Spleen (tissue), 11 donors: Measurements from ENCODE around the gene SEZ6L2. TPM values are rescaled to one million over a fixed set of nuclear protein-coding genes. Genes with fewer than 3 reads are reported as not detected.
A peak's percentile ranks its signal among the peaks of the same experiment; 100 is the strongest.

Experiments used
- DNase-seq: peaks from one replicate; pipeline ENCODE4 v3.0.0-alpha.2; 2020
- H3K27ac ChIP-seq, 8 donors: fragments of 200-600 bp; sonication (generic) in 7 of 8; 1 replicate in 4 of 8; 2 replicates in 4 of 8; pipeline versions ENCODE4 v1.5.0 to v1.8.0; 2016 to 2021; ENCODE audit warnings: inconsistent platforms in 4 of 8, mild to moderate bottlenecking in 4 of 8, moderate library complexity in 1 of 8
- H3K27me3 ChIP-seq, 7 donors: fragments of 200-600 bp; sonication (generic) in 6 of 7; replicated peaks in 1 of 7; 1 replicate in 4 of 7; 2 replicates in 3 of 7; pipeline versions ENCODE4 v1.5.0 to v1.8.0; 2016 to 2021; ENCODE audit warnings: inconsistent platforms in 3 of 7, mild to moderate bottlenecking in 1 of 7
- H3K36me3 ChIP-seq, 6 donors: fragments of 200-600 bp; sonication (generic) in 5 of 6; 1 replicate in 4 of 6; 2 replicates in 2 of 6; pipeline versions ENCODE4 v1.5.0 to v1.8.0; 2016 to 2021; ENCODE audit warnings: inconsistent platforms in 2 of 6
- H3K4me1 ChIP-seq, 6 donors: fragments of 200-600 bp; sonication (generic) in 5 of 6; 1 replicate in 3 of 6; 2 replicates in 3 of 6; pipeline versions ENCODE4 v1.5.0 to v1.8.0; 2016 to 2021; ENCODE audit warnings: inconsistent platforms in 3 of 6
- H3K4me3 ChIP-seq, 8 donors: fragments of 200-600 bp; sonication (generic) in 7 of 8; 1 replicate in 4 of 8; 2 replicates in 4 of 8; pipeline versions ENCODE4 v1.5.0 to v1.8.0; 2016 to 2021; ENCODE audit warnings: inconsistent platforms in 4 of 8, mild to moderate bottlenecking in 4 of 8, moderate library complexity in 2 of 8
- H3K9me3 ChIP-seq, 8 donors: fragments of 200-600 bp; sonication (generic) in 7 of 8; 1 replicate in 4 of 8; 2 replicates in 4 of 8; pipeline versions ENCODE4 v1.5.0 to v1.8.0; 2016 to 2021; ENCODE audit warnings: inconsistent platforms in 4 of 8
- POLR2A ChIP-seq, 3 donors: fragments of 450-650 bp; IDR thresholded peaks; one replicate each; pipeline ENCODE4 v1.5.1; 2017; ENCODE audit warnings: antibody characterized with exemption in 3 of 3, mild to moderate bottlenecking in 1 of 3
- POLR2AphosphoS5 ChIP-seq, 3 donors: sonication (generic); formaldehyde crosslinking; IDR thresholded peaks; one replicate each; pipeline ENCODE4 v1.5.1; 2017; ENCODE audit warnings: antibody characterized with exemption in 3 of 3
- WGBS, 5 donors: extraction: QIAGEN DNeasy Blood & Tissue Kit in 3 of 5; methylation state at CpG; one replicate each; pipeline versions ENCODE4 v1.1.5 to v1.1.7; 2013 to 2018; 5-methylcytosine and 5-hydroxymethylcytosine counted together
- intact Hi-C: fragments of 100-400 bp; cut with DNase I; formaldehyde crosslinking; loops from one replicate; pipeline ENCODE4 v1.15.0; 2023; ENCODE audit warnings: low total_unique reads
- polyA plus RNA-seq, 3 donors: library from polyadenylated mRNA; stranded (reverse); fragments of 200-250 nt; gene quantifications; one replicate each; pipeline ENCODE4 v1.2.1, GENCODE V29; 2013
- total RNA-seq, 7 donors: library from RNA; depleted of rRNA in 3 of 7; stranded (reverse); fragments of >200 nt in 3 of 7; fragmentation: NEBNext Ultra II Directional in 4 of 7; extraction: Animal tissue kit (Norgen Biotek cat#: 25700) in 4 of 7; gene quantifications; one replicate each; pipeline versions ENCODE4 v1.1.0 to v1.2.1, GENCODE V29; 2016 to 2021
- TF ChIP-seq, protein P1 (sequence below), 11 experiments: fragments of 200-600 bp in 7 of 11; fragments of 450-650 bp in 4 of 11; sonication (generic) in 4 of 11; IDR thresholded peaks in 8 of 11; conservative IDR thresholded peaks in 3 of 11; 1 replicate in 7 of 11; 2 replicates in 4 of 11; pipeline versions ENCODE4 v1.4.0 to v1.8.0; 2016 to 2021; ENCODE audit warnings: antibody characterized with exemption in 11 of 11, inconsistent platforms in 4 of 11, mild to moderate bottlenecking in 1 of 11
- donor health status: healthy with polysubstance abuse.
- donor health status: DM: no; HTN: no; CAD: no; lungs with moderate emphysema.
- donor health status: DM: no; HTN: no; CAD: no.
- donor health status: Bipolar disorder and iron deficiency.
- donor health status: healthy.
- donor health status: DM: no; HTN: no; CAD: no.
- donor health status: DM: yes; HTN: yes; CAD: no.

Gene SEZ6L2
- total and polyA plus RNA-seq, 10 donors, result 0.35 to 4.1 (median 2.1) TPM

DNA sequence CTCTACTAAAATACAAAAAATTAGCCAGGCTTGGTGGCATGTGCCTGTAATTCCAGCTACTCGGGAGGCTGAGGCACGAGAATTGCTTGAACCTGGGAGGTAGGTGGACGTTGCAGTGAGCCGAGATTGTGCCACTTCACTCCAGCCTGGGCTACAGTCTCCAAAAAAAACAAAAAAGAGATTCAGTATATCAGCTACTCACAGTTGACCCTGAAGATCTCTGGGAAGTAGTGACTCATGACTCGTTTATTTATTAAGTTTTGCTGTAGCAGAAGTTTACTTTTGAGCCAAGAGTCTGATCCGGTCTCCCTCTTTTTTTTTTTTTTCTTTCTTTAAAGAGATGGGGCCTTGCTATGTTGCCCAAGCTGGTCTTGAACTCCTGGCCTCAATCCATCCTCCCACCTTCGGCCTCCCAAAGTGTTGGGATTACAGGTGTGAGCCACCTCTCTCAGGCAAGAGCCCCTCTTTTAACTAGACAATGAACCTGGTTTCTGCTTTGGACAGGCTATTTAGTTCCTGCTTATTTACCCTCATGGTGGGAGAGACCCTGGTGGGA lies 74.7 kb downstream of the SEZ6L2 start:
- 56 to 76% (median 71%) methylated on average over 7 of the region's 7 CpGs for WGBS, 5 donors
- no peak for DNase-seq
- H3K4me3 ChIP-seq, result no peak overlapping the region
- H3K27me3 ChIP-seq, result no peaks in the 10 kb centered on the region
- peaks cover 0 to 39% (median 2%) of the 10 kb centered on the region in 6 donors for H3K36me3 ChIP-seq
- peak overlapping the region in 6 of 8 donors; percentile 55 to 68 (median 64) for H3K27ac ChIP-seq
- no peaks in the 10 kb centered on the region for H3K9me3 ChIP-seq
- TF ChIP-seq, protein P1, sequence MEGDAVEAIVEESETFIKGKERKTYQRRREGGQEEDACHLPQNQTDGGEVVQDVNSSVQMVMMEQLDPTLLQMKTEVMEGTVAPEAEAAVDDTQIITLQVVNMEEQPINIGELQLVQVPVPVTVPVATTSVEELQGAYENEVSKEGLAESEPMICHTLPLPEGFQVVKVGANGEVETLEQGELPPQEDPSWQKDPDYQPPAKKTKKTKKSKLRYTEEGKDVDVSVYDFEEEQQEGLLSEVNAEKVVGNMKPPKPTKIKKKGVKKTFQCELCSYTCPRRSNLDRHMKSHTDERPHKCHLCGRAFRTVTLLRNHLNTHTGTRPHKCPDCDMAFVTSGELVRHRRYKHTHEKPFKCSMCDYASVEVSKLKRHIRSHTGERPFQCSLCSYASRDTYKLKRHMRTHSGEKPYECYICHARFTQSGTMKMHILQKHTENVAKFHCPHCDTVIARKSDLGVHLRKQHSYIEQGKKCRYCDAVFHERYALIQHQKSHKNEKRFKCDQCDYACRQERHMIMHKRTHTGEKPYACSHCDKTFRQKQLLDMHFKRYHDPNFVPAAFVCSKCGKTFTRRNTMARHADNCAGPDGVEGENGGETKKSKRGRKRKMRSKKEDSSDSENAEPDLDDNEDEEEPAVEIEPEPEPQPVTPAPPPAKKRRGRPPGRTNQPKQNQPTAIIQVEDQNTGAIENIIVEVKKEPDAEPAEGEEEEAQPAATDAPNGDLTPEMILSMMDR (IDR thresholded peaks at IDR 0.05 in 8 of 11, conservative IDR thresholded peaks at IDR 0.05 in 3 of 11), result no peak
- TF ChIP-seq POLR2A (IDR thresholded peaks at IDR 0.05), result no peak
- no peak for TF ChIP-seq POLR2AphosphoS5 (IDR thresholded peaks at IDR 0.05)
- H3K4me1 ChIP-seq, result peaks cover 59 to 100% (median 77%) of the 10 kb centered on the region in 6 donors
- intact Hi-C loops, result no loop called here

DNA sequence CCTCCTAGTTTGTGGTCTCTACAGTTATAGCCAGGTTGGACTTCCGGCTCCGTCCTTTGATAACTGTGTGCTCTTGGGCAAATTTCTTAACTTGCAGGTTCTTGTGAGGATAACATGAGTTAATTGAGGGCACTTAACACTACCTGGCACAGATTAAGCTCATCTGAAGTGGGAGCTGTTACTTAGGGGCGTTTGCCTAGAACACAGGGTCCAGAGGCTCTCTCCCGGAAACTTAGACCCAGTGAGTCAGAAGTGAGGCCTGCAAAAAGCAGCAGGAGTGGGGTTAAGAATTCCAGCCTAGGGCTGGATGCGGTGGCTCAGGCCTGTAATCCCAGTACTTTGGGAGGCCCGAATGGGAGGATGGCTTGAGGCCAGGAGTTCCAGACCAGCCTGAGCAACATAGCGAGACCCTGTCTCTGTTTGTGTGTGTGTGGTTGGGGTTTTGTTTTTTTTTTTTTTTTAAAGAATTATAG lies 77.7 kb downstream of the SEZ6L2 start:
- intact Hi-C loops, result no loop called here
- WGBS, 5 donors, result 35 to 66% (median 55%) methylated on average over 7 of the region's 7 CpGs

More for the DNA sequence above, 77.7 kb downstream of the SEZ6L2 start:
- peaks cover 0 to 45% (median 13%) of the 10 kb centered on the region in 6 donors for H3K36me3 ChIP-seq
- no peaks in the 10 kb centered on the region for H3K27me3 ChIP-seq
- peaks cover 57 to 100% (median 92%) of the 10 kb centered on the region in 6 donors for H3K4me1 ChIP-seq
- no peak for DNase-seq
- no peak for TF ChIP-seq POLR2AphosphoS5 (IDR thresholded peaks at IDR 0.05)
- TF ChIP-seq, protein P1 (IDR thresholded peaks at IDR 0.05 in 8 of 11, conservative IDR thresholded peaks at IDR 0.05 in 3 of 11), result no peak
- no peak for TF ChIP-seq POLR2A (IDR thresholded peaks at IDR 0.05)
- no peaks in the 10 kb centered on the region for H3K9me3 ChIP-seq
- H3K4me3 ChIP-seq, result peak overlapping the region; percentile 53 to 93 (median 86)
- H3K27ac ChIP-seq, result peak overlapping the region; percentile 86 to 95 (median 90)

Other genes with a start within 250 kb of the SEZ6L2 start
- 10 to 100 TPM; 21.6 to 46.4 (median 28.7) TPM for gene SPN, start 236.3 kb downstream of the SEZ6L2 start, total RNA-seq
- 1 to 10 TPM; 3.9 to 9.1 (median 7.3) TPM for gene SPN, start 236.3 kb downstream of the SEZ6L2 start, polyA plus RNA-seq
- gene QPRT, start 220.4 kb downstream of the SEZ6L2 start, total RNA-seq, result 10 to 100 TPM in 6 of 7 donors, 1 to 10 TPM in 1; 8.8 to 37.2 (median 21.7) TPM
- gene QPRT, start 220.4 kb downstream of the SEZ6L2 start, polyA plus RNA-seq, result 1 to 10 TPM; 3.3 to 8.0 (median 7.5) TPM
- gene C16orf54, start 153.6 kb downstream of the SEZ6L2 start, total RNA-seq, result 10 to 100 TPM; 34.5 to 46.0 (median 40.5) TPM
- gene C16orf54, start 153.6 kb downstream of the SEZ6L2 start, polyA plus RNA-seq, result 10 to 100 TPM; 15.6 to 21.0 (median 16.6) TPM
- not detected for gene ZG16, start 121.3 kb downstream of the SEZ6L2 start, total RNA-seq
- under 1 TPM in 2 of 3 donors, not detected in 1; 0.06 to 0.07 TPM for gene ZG16, start 121.3 kb downstream of the SEZ6L2 start, polyA plus RNA-seq
- gene KIF22, start 108.8 kb downstream of the SEZ6L2 start, total RNA-seq, result 10 to 100 TPM; 26.6 to 45.1 (median 36.2) TPM
- 10 to 100 TPM; 47.4 to 59.2 (median 56.4) TPM for gene KIF22, start 108.8 kb downstream of the SEZ6L2 start, polyA plus RNA-seq
- 100 to 1,000 TPM in 4 of 7 donors, 10 to 100 TPM in 3; 82.7 to 157 (median 125) TPM for gene MAZ, start 93.0 kb downstream of the SEZ6L2 start, total RNA-seq
- 100 to 1,000 TPM in 2 of 3 donors, 10 to 100 TPM in 1; 92.2 to 145 (median 100) TPM for gene MAZ, start 93.0 kb downstream of the SEZ6L2 start, polyA plus RNA-seq
- gene PRRT2, start 87.4 kb downstream of the SEZ6L2 start, total RNA-seq, result 1 to 10 TPM in 2 of 7 donors, under 1 TPM in 3, not detected in 2; 0.29 to 2.1 (median 0.77) TPM
- under 1 TPM; 0.15 to 0.67 (median 0.22) TPM for gene PRRT2, start 87.4 kb downstream of the SEZ6L2 start, polyA plus RNA-seq
- 10 to 100 TPM; 17.3 to 43.9 (median 23.6) TPM for gene PAGR1, start 83.4 kb downstream of the SEZ6L2 start, total RNA-seq
- 10 to 100 TPM; 28.8 to 46.4 (median 37.9) TPM for gene PAGR1, start 83.4 kb downstream of the SEZ6L2 start, polyA plus RNA-seq
- gene MVP, start 79.1 kb downstream of the SEZ6L2 start, total RNA-seq, result 100 to 1,000 TPM; 103 to 200 (median 160) TPM
- 100 to 1,000 TPM in 1 of 3 donors, 10 to 100 TPM in 2; 72.3 to 153 (median 90.9) TPM for gene MVP, start 79.1 kb downstream of the SEZ6L2 start, polyA plus RNA-seq
- 10 to 100 TPM; 50.2 to 81.2 (median 68.9) TPM for gene CDIPT, start 36.3 kb downstream of the SEZ6L2 start, total RNA-seq
- 10 to 100 TPM; 43.7 to 67.1 (median 53.1) TPM for gene CDIPT, start 36.3 kb downstream of the SEZ6L2 start, polyA plus RNA-seq
- gene ASPHD1, start 938 bp upstream of the SEZ6L2 start, total RNA-seq, result under 1 TPM in 3 of 7 donors, not detected in 4; 0.51 to 0.87 (median 0.66) TPM
- gene ASPHD1, start 938 bp upstream of the SEZ6L2 start, polyA plus RNA-seq, result 1 to 10 TPM in 1 of 3 donors, under 1 TPM in 2; 0.28 to 1.6 (median 0.99) TPM
- gene KCTD13, start 26.7 kb upstream of the SEZ6L2 start, total RNA-seq, result 10 to 100 TPM; 20.7 to 59.3 (median 34.7) TPM
- gene KCTD13, start 26.7 kb upstream of the SEZ6L2 start, polyA plus RNA-seq, result 10 to 100 TPM; 11.2 to 18.9 (median 15.3) TPM
- gene TMEM219, start 62.5 kb upstream of the SEZ6L2 start, total RNA-seq, result 100 to 1,000 TPM in 5 of 7 donors, 10 to 100 TPM in 2; 89.3 to 135 (median 107) TPM
- gene TMEM219, start 62.5 kb upstream of the SEZ6L2 start, polyA plus RNA-seq, result 100 to 1,000 TPM; 144 to 191 (median 155) TPM
- gene TAOK2, start 74.3 kb upstream of the SEZ6L2 start, total RNA-seq, result 10 to 100 TPM; 60.0 to 96.5 (median 78.6) TPM
- gene TAOK2, start 74.3 kb upstream of the SEZ6L2 start, polyA plus RNA-seq, result 10 to 100 TPM; 13.2 to 52.0 (median 18.5) TPM
- 10 to 100 TPM in 6 of 7 donors, 1 to 10 TPM in 1; 10.0 to 17.7 (median 13.4) TPM for gene HIRIP3, start 96.1 kb upstream of the SEZ6L2 start, total RNA-seq
- gene HIRIP3, start 96.1 kb upstream of the SEZ6L2 start, polyA plus RNA-seq, result 10 to 100 TPM; 12.5 to 16.1 (median 15.5) TPM
- 10 to 100 TPM; 62.6 to 89.5 (median 72.6) TPM for gene INO80E, start 96.7 kb upstream of the SEZ6L2 start, total RNA-seq
- gene INO80E, start 96.7 kb upstream of the SEZ6L2 start, polyA plus RNA-seq, result 10 to 100 TPM; 47.9 to 93.3 (median 57.1) TPM
- gene DOC2A, start 111.5 kb upstream of the SEZ6L2 start, total RNA-seq, result 1 to 10 TPM in 6 of 7 donors, under 1 TPM in 1; 0.74 to 4.2 (median 2.5) TPM
- gene DOC2A, start 111.5 kb upstream of the SEZ6L2 start, polyA plus RNA-seq, result 1 to 10 TPM; 2.0 to 4.8 (median 2.3) TPM
- gene C16orf92, start 123.6 kb upstream of the SEZ6L2 start, total RNA-seq, result not detected
- not detected for gene C16orf92, start 123.6 kb upstream of the SEZ6L2 start, polyA plus RNA-seq
- gene TLCD3B, start 131.7 kb upstream of the SEZ6L2 start, total RNA-seq, result not detected
- under 1 TPM in 2 of 3 donors, not detected in 1; 0.09 to 0.10 TPM for gene TLCD3B, start 131.7 kb upstream of the SEZ6L2 start, polyA plus RNA-seq
- 100 to 1,000 TPM; 579 to 880 (median 622) TPM for gene ALDOA, start 166.2 kb upstream of the SEZ6L2 start, total RNA-seq
- gene ALDOA, start 166.2 kb upstream of the SEZ6L2 start, polyA plus RNA-seq, result 100 to 1,000 TPM; 424 to 551 (median 496) TPM
- gene PPP4C, start 176.4 kb upstream of the SEZ6L2 start, total RNA-seq, result 10 to 100 TPM; 43.9 to 88.6 (median 74.8) TPM
- gene PPP4C, start 176.4 kb upstream of the SEZ6L2 start, polyA plus RNA-seq, result 100 to 1,000 TPM in 1 of 3 donors, 10 to 100 TPM in 2; 73.0 to 128 (median 91.1) TPM
- gene TBX6, start 192.4 kb upstream of the SEZ6L2 start, total RNA-seq, result 1 to 10 TPM in 5 of 7 donors, under 1 TPM in 1, not detected in 1; 0.66 to 3.4 (median 2.2) TPM
- gene TBX6, start 192.4 kb upstream of the SEZ6L2 start, polyA plus RNA-seq, result 1 to 10 TPM; 1.4 to 2.2 (median 1.6) TPM
- gene YPEL3, start 196.7 kb upstream of the SEZ6L2 start, total RNA-seq, result 100 to 1,000 TPM; 108 to 208 (median 127) TPM
- 100 to 1,000 TPM; 152 to 234 (median 223) TPM for gene YPEL3, start 196.7 kb upstream of the SEZ6L2 start, polyA plus RNA-seq
- gene GDPD3, start 214.0 kb upstream of the SEZ6L2 start, total RNA-seq, result 10 to 100 TPM in 4 of 7 donors, 1 to 10 TPM in 3; 4.3 to 15.2 (median 10.2) TPM
- gene GDPD3, start 214.0 kb upstream of the SEZ6L2 start, polyA plus RNA-seq, result 10 to 100 TPM in 2 of 3 donors, 1 to 10 TPM in 1; 5.1 to 18.0 (median 14.5) TPM
- 100 to 1,000 TPM in 1 of 7 donors, 10 to 100 TPM in 6; 42.3 to 117 (median 93.0) TPM for gene MAPK3, start 223.7 kb upstream of the SEZ6L2 start, total RNA-seq
- 10 to 100 TPM; 28.3 to 61.4 (median 32.8) TPM for gene MAPK3, start 223.7 kb upstream of the SEZ6L2 start, polyA plus RNA-seq